HG03139 (cell line): ENCODE data around the gene SIK2.
"Not testable (repeated sequence)": the region's sequence is repeated elsewhere in the genome, so short reads cannot be mapped to it uniquely, and the experiment has no call there.

ENCODE experiments used
- ATAC-seq: cut with Tn5 transposase; IDR thresholded peaks from one replicate; pipeline ENCODE4 v1.9.1; 2021; ENCODE audit not compliant: unreplicated experiment

Gene SIK2

GRCh38 chr11:111748035-111748804, 146.0 kb downstream of the SIK2 start:
- no peak for ATAC-seq

DNA sequence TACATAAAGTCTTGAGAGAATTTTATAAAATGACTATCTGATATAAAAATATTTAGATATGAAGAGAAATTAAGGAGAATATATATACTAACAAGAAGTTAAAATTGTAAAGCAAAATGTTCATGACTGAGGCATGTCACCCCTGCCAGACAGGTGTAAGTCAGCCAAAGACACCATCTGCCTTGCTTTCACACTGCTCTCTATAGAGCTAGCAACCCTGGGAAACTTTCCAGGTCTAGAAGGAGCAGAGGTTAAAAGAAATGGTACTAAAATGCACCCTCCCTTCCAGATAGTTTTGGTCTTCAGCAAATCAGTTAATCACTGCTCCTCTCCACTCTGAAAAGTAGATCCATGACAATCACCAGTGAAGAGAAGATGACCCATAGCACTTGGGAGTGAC, 147.4 kb downstream of the SIK2 start:
- no peak for ATAC-seq

- no peak for ATAC-seq
Observed at GRCh38 chr11:111756097-111756496, 153.8 kb downstream of the SIK2 start.

GRCh38 chr11:111759376-111759775, 157.1 kb downstream of the SIK2 start:
- no peak for ATAC-seq

- no peak for ATAC-seq
Observed at GRCh38 chr11:111759778-111760407, 157.6 kb downstream of the SIK2 start.

DNA sequence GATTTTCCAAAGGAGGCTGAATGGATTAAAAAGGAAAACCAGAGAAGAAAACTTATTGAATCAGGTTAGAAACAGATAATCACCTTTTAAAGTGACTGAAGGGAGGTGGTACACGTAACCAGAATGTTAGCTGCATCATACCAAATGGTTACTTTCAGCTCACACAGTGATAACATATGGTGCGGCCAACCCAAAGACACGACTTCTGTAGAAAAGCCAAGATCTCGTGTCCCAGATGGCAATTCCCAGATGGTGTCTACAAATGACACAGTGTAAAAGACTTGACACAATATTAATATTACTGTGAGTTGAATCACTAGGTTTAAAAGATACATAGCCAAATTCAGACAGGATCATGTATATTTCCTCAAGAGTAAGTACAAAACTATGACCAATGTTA, 158.8 kb downstream of the SIK2 start:
- no peak for ATAC-seq

DNA sequence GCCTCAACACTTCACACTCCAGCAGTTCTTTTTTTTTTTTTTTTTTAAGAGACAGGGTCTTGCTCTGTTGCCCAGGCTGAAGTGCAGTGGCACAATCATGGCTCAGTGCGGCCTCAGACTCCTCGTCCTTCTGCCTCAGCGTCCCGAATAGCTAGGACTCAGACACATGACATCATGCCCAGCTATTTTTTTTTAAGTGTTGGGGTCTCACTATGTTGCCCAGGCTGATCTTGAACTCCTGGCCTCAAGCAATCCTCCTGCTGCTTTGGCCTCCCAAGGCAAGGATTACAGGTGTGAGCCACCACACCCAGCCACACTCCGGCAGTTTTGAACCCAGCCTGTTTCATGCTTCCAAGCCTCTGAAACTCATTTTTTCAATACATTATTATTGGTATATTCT, 160.3 kb downstream of the SIK2 start:
- ATAC-seq: no peak

DNA sequence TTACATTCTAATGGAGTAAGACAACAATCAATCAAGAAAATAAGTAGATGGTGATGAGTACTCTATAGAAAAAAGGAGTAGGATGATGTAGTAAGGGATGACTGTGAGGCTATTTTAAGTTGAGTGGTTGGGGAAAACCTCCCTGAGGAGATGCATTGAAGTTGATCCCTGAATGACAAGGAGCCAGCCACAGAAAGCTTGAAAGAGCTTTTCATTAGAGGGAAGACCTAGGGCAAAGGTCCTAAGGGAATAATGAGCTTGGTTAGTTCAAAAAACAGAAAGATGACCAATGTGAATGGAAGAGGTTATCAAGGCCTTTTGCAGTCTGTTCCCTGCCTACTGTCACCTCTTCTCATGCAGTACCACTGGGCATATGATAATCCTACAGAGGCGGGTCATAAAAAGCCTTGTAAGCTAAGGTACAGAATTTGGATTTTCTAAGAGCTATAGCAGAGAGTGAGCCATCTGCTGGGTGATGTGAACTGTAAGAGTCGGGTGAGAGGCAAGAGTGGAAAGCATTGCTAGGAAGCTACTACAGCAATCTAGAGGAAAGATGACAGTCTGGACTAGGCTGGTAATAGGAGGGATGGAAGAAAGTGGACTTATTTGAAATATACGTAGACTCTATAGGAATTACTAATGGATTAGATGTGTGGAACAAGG, 160.9 kb downstream of the SIK2 start:
- no peak for ATAC-seq

DNA sequence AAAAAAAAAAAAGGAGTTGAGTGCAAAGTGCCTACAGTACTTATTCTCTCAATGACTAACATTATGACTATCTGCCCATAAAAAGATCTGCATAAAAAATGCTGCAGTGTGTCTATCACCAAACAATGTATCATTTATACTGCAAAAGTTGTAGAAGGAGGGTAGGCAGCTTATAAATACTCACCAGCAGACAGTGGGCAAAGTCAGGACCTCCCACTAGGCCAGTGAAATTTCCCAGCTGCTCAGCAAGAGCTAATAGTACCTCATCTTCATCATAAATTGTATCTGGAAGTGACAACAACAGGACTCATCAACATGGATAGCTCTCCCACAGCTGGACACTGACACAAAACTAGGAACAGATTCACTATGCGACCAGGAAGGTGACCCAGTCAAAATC, 162.4 kb downstream of the SIK2 start:
- ATAC-seq: no peak

GRCh38 chr11:111765320-111765983, 163.2 kb downstream of the SIK2 start:
- ATAC-seq: peak; percentile 21

DNA sequence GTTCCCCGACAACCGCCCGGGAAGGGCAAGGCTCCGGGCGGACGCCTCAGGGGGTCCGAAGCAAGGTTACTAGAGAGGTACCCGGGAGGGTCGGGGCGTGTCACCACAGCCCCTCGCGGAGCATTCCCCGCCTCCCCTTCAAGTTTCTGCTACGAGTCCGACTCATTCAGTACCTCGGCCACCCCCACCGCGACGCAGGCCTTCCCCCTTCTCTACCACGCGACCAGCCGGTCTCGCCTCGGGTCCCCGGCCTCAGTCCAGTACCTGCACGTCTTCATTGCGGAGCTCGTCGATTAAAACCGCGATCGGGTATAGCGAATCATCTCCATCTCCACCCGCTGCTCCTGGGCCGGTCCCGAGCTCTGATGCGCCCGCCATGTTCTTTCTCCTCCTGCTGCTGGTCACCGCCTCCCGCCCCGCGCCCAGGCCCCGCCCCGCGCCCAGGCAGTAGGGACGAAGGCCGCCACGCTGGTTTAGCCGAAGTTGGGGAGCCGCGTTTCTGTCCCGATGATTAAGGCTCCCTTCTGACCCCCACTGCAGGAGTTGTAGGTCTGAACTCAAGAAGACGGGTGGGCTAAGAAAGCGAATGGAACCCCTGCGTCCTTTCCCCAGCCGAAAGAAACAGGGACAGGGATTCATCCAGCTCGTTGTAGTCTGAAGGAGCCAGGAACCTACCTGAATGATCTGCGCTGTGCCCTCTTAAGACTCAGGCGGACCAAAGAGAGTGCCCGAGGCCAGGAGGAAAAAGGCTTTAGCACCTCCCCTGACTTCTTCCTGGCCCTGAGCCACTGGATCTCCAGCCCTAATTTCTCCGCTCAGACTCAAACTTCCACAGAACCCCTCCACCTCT, 164.0 kb downstream of the SIK2 start, which contains the start of gene PPP2R1B:
Gene PPP2R1B, minus strand, starts transcription at position 406 of the 850 bp plus-strand sequence. Its CDS starts 28 bp downstream, at position 378.
- peak; percentile 88 for ATAC-seq

DNA sequence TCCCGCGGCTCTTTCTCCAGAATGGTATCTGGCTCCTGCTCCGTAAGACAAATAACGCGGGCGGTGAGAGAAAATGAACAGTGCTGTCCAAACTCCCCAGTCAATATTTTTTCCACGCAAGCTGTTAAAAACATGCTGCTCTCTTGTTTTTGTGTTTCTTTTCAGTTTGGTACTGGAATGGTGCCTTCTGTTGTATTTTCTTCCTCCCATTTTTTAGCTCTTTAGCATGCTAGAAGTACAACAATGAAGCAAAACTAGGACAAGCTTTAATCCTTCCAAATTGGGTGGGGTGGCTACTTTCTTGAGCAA, 164.5 kb downstream of the SIK2 start:
- no peak for ATAC-seq

DNA sequence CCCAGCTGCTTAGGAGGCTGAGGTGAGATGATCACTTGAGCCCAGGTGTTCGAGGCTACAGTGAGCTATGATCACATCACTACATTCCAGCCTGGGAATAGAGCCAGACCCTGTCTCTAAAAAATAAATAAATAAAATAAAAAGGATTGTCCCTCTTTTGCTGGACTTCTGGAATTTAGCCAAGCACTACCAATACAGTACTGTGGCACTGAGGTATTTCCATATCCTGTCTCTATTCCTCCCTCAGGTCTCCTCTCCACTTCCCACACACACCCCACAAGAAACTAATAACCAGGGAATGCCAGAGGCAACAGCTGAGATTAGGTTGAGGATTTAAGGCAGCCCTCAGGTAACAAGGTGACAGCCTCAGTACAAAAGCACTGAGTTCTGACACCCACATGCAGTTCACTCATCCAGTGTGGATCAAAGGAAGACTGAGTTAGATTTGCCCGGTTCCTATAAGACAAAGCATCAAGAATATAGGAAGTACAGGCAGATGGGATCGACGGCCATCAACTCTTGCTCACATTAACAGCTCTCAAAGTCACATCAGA, 168.4 kb downstream of the SIK2 start:
- no peak for ATAC-seq

DNA sequence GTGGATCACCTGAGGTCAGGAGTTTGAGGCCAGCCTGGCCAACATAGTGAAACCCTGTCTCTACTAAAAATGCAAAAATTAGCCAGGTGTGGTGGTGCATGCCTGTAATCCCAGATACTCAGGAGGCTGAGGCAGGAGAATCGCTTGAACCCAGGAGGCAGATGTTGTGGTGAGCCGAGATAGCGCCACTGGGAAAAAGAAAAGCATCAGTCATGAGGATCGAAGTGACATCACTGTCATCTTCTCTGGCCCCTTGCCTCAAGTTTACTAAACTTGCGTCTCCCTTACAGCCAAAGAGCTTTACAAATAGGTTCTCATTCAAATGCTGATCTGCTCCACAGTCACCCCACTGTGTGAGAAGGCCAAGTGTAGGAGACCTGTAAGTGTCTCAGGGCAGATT, 169.0 kb downstream of the SIK2 start:
- not testable (repeated sequence) for ATAC-seq

- ATAC-seq: no peak
Observed at GRCh38 chr11:111772535-111772934, 170.3 kb downstream of the SIK2 start.

GRCh38 chr11:111774955-111775710, 172.9 kb downstream of the SIK2 start:
- no peak for ATAC-seq

GRCh38 chr11:111776398-111777093, 174.3 kb downstream of the SIK2 start:
- peak; percentile 91 for ATAC-seq

DNA sequence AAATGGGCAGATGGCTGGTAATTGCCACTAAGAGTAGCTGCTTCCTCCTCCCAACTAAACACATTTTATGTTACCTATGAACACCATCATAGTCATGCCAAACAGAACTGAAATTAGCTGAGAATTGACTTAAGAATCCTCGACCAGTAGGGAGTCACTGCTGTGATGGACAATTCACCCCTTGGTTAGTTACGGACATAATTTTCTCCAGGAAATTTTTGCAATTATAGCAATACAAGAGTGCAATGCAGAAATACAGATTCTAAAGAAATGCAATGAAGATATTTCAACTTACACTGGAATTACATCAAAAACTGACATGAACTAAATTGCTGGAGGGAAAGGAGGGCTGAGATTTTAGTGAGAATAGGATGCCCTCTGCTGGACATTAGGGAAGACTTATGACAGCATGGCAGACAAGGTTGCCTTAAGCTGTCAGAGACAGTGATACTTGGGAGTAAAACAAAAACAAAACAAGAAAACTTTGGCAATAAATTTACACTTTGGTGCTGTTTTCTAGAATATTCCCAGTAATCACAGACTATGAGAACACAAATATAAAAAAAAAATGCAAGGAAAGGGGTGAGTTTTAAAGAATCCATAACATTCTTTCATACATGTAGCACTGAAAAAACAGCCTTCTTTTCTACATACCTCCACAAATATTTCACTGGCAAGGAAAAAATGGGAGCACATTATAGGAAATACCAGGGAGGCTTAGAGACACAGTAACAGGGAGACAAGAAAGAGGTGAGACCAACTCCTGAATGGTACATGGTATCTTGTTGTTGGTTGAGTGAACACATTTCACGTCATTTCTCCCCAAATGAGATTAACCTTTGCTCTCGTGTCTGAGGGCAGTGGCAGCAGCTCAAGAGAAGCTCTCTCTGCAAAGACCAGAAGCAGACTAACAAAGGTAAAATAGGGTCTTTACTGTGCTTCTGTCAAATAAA, 175.1 kb downstream of the SIK2 start:
- no peak for ATAC-seq
